GM23338 (cell line): ENCODE measurements around the gene KCNMB1.

Experiments used
- CREB1 ChIP-seq: fragments of 250-450 bp; sonication (Bioruptor Pico); IDR thresholded peaks from 2 replicates; pipeline ENCODE4 v1.5.0; 2020; ENCODE audit warnings: low read depth, mild to moderate bottlenecking, moderate library complexity
- EZH2 ChIP-seq: fragments of 200-600 bp; sonication (generic); IDR thresholded peaks from one replicate; pipeline ENCODE4 v1.8.0; 2017; ENCODE audit warnings: antibody characterized with exemption, mild to moderate bottlenecking, low read depth; ENCODE audit not compliant: unreplicated experiment
- EZH2phosphoT487 ChIP-seq: fragments of 200-600 bp; sonication (generic); IDR thresholded peaks from one replicate; pipeline ENCODE4 v1.8.1; 2018; ENCODE audit warnings: antibody characterized with exemption; ENCODE audit not compliant: unreplicated experiment
- JUNB ChIP-seq: IDR thresholded peaks from one replicate; pipeline ENCODE4 v1.6.1; 2016; ENCODE audit warnings: antibody characterized with exemption; ENCODE audit not compliant: unreplicated experiment
- NANOG ChIP-seq: IDR thresholded peaks from 2 replicates; pipeline ENCODE4 v1.6.1; 2016; ENCODE audit warnings: antibody characterized with exemption, borderline replicate concordance
- POLR2AphosphoS5 ChIP-seq: IDR thresholded peaks from 2 replicates; pipeline ENCODE4 v1.6.1; 2016; ENCODE audit warnings: antibody characterized with exemption, low read depth
- STAT1 ChIP-seq: IDR thresholded peaks from one replicate; pipeline ENCODE4 v1.6.1; 2016; ENCODE audit warnings: antibody characterized with exemption; ENCODE audit not compliant: unreplicated experiment
- ZNF114 ChIP-seq: fragments of 250-450 bp; sonication (Bioruptor Pico); IDR thresholded peaks from 2 replicates; pipeline ENCODE4 v1.5.0; 2020; ENCODE audit warnings: mild to moderate bottlenecking, moderate library complexity
- ZNF331 ChIP-seq: fragments of 250-450 bp; sonication (Bioruptor Pico); IDR thresholded peaks from 2 replicates; pipeline ENCODE4 v1.5.0; 2020; ENCODE audit warnings: low read depth, mild to moderate bottlenecking, moderate library complexity
- TF ChIP-seq, protein P1 (sequence below), 2 experiments: fragments of 200-600 bp in 1 of 2; sonication (generic) in 1 of 2; conservative IDR thresholded peaks; 2 replicates each; pipeline versions ENCODE4 v1.5.1 to v1.6.1; 2016 to 2017; ENCODE audit warnings: antibody characterized with exemption in 2 of 2, low read depth in 2 of 2, mild to moderate bottlenecking in 2 of 2, moderate library complexity in 1 of 2
- TF ChIP-seq, protein P2 (sequence below): IDR thresholded peaks from one replicate; pipeline ENCODE4 v1.6.1; 2018; ENCODE audit warnings: antibody characterized with exemption; ENCODE audit not compliant: unreplicated experiment
- TF ChIP-seq, protein P3 (sequence below): IDR thresholded peaks from 2 replicates; pipeline ENCODE4 v1.6.1; 2016; ENCODE audit warnings: antibody characterized with exemption
- TF ChIP-seq, protein P4 (sequence below): fragments of 250-450 bp; sonication (Bioruptor Pico); IDR thresholded peaks from 2 replicates; pipeline ENCODE4 v1.5.0; 2020; ENCODE audit warnings: mild to moderate bottlenecking, moderate library complexity

DNA sequence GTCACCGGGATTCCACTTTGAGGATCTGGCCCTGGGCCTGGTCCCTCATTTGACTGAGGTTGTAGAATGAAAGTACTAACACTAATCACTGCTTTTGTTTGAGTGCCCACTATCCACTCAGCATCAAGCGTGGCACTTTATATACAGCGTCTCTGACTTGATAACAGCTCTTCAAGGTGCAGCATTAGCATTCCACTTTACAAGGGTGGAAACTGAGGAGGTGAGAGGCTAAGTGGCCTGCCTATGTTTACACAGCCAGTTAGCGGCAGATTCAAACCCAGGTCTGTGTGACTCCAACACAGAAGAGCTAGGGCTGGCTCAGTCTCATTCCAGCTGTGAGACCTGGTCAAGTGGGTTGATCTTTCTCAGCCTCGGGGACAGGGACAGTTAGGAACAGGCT, 5.9 kb downstream of the KCNMB1 start:
- TF ChIP-seq EZH2 = no peak
- TF ChIP-seq, protein P1, sequence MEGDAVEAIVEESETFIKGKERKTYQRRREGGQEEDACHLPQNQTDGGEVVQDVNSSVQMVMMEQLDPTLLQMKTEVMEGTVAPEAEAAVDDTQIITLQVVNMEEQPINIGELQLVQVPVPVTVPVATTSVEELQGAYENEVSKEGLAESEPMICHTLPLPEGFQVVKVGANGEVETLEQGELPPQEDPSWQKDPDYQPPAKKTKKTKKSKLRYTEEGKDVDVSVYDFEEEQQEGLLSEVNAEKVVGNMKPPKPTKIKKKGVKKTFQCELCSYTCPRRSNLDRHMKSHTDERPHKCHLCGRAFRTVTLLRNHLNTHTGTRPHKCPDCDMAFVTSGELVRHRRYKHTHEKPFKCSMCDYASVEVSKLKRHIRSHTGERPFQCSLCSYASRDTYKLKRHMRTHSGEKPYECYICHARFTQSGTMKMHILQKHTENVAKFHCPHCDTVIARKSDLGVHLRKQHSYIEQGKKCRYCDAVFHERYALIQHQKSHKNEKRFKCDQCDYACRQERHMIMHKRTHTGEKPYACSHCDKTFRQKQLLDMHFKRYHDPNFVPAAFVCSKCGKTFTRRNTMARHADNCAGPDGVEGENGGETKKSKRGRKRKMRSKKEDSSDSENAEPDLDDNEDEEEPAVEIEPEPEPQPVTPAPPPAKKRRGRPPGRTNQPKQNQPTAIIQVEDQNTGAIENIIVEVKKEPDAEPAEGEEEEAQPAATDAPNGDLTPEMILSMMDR (conservative IDR thresholded peaks at IDR 0.05; ENCODE audit: low read depth in 2 of 2) = no peak
- TF ChIP-seq STAT1 = no peak
- no peak for TF ChIP-seq EZH2phosphoT487
- no peak for TF ChIP-seq JUNB
- TF ChIP-seq, protein P2, sequence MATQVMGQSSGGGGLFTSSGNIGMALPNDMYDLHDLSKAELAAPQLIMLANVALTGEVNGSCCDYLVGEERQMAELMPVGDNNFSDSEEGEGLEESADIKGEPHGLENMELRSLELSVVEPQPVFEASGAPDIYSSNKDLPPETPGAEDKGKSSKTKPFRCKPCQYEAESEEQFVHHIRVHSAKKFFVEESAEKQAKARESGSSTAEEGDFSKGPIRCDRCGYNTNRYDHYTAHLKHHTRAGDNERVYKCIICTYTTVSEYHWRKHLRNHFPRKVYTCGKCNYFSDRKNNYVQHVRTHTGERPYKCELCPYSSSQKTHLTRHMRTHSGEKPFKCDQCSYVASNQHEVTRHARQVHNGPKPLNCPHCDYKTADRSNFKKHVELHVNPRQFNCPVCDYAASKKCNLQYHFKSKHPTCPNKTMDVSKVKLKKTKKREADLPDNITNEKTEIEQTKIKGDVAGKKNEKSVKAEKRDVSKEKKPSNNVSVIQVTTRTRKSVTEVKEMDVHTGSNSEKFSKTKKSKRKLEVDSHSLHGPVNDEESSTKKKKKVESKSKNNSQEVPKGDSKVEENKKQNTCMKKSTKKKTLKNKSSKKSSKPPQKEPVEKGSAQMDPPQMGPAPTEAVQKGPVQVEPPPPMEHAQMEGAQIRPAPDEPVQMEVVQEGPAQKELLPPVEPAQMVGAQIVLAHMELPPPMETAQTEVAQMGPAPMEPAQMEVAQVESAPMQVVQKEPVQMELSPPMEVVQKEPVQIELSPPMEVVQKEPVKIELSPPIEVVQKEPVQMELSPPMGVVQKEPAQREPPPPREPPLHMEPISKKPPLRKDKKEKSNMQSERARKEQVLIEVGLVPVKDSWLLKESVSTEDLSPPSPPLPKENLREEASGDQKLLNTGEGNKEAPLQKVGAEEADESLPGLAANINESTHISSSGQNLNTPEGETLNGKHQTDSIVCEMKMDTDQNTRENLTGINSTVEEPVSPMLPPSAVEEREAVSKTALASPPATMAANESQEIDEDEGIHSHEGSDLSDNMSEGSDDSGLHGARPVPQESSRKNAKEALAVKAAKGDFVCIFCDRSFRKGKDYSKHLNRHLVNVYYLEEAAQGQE = no peak
- no peak for TF ChIP-seq POLR2AphosphoS5
- TF ChIP-seq NANOG = no peak
- no peak for TF ChIP-seq ZNF331 (CRISPR knock-in tag)
- no peak for TF ChIP-seq CREB1 (CRISPR knock-in tag)
- TF ChIP-seq, protein P3, sequence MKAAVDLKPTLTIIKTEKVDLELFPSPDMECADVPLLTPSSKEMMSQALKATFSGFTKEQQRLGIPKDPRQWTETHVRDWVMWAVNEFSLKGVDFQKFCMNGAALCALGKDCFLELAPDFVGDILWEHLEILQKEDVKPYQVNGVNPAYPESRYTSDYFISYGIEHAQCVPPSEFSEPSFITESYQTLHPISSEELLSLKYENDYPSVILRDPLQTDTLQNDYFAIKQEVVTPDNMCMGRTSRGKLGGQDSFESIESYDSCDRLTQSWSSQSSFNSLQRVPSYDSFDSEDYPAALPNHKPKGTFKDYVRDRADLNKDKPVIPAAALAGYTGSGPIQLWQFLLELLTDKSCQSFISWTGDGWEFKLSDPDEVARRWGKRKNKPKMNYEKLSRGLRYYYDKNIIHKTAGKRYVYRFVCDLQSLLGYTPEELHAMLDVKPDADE = no peak
- TF ChIP-seq, protein P4, sequence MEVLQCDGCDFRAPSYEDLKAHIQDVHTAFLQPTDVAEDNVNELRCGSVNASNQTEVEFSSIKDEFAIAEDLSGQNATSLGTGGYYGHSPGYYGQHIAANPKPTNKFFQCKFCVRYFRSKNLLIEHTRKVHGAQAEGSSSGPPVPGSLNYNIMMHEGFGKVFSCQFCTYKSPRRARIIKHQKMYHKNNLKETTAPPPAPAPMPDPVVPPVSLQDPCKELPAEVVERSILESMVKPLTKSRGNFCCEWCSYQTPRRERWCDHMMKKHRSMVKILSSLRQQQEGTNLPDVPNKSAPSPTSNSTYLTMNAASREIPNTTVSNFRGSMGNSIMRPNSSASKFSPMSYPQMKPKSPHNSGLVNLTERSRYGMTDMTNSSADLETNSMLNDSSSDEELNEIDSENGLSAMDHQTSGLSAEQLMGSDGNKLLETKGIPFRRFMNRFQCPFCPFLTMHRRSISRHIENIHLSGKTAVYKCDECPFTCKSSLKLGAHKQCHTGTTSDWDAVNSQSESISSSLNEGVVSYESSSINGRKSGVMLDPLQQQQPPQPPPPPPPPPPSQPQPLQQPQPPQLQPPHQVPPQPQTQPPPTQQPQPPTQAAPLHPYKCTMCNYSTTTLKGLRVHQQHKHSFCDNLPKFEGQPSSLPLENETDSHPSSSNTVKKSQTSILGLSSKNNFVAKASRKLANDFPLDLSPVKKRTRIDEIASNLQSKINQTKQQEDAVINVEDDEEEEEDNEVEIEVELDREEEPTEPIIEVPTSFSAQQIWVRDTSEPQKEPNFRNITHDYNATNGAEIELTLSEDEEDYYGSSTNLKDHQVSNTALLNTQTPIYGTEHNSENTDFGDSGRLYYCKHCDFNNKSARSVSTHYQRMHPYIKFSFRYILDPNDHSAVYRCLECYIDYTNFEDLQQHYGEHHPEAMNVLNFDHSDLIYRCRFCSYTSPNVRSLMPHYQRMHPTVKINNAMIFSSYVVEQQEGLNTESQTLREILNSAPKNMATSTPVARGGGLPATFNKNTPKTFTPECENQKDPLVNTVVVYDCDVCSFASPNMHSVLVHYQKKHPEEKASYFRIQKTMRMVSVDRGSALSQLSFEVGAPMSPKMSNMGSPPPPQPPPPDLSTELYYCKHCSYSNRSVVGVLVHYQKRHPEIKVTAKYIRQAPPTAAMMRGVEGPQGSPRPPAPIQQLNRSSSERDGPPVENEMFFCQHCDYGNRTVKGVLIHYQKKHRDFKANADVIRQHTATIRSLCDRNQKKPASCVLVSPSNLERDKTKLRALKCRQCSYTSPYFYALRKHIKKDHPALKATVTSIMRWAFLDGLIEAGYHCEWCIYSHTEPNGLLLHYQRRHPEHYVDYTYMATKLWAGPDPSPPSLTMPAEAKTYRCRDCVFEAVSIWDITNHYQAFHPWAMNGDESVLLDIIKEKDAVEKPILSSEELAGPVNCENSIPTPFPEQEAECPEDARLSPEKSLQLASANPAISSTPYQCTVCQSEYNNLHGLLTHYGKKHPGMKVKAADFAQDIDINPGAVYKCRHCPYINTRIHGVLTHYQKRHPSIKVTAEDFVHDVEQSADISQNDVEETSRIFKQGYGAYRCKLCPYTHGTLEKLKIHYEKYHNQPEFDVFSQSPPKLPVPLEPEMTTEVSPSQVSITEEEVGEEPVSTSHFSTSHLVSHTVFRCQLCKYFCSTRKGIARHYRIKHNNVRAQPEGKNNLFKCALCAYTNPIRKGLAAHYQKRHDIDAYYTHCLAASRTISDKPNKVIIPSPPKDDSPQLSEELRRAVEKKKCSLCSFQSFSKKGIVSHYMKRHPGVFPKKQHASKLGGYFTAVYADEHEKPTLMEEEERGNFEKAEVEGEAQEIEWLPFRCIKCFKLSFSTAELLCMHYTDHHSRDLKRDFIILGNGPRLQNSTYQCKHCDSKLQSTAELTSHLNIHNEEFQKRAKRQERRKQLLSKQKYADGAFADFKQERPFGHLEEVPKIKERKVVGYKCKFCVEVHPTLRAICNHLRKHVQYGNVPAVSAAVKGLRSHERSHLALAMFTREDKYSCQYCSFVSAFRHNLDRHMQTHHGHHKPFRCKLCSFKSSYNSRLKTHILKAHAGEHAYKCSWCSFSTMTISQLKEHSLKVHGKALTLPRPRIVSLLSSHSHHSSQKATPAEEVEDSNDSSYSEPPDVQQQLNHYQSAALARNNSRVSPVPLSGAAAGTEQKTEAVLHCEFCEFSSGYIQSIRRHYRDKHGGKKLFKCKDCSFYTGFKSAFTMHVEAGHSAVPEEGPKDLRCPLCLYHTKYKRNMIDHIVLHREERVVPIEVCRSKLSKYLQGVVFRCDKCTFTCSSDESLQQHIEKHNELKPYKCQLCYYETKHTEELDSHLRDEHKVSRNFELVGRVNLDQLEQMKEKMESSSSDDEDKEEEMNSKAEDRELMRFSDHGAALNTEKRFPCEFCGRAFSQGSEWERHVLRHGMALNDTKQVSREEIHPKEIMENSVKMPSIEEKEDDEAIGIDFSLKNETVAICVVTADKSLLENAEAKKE (CRISPR knock-in tag) = no peak
- TF ChIP-seq ZNF114 (CRISPR knock-in tag) = no peak
